GM18499 (cell line): ENCODE measurements around the gene CUL3.

Experiments used
- ATAC-seq: cut with Tn5 transposase; IDR thresholded peaks from one replicate; pipeline ENCODE4 v1.9.1; 2021; ENCODE audit warnings: moderate number of reproducible peaks; ENCODE audit not compliant: insufficient read depth, unreplicated experiment

The CUL3 gene

DNA sequence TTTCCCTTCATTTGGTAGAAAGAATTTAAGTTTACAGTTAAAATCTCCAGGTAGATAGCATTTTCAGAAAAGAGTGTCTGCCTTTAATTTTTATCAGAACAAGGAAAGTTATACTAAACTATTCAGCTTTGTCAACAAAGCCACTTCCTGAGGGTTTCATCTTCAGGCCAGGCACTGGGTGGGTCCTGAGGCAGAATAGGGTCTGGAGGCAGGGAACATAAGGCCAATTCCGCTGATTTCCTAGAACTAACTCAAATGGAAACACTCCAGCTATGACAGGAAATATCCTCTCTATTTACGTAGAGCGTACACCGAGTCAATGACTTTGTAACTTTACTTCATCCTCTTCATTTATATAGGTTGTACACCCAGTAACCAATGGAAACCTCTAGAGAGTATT, 150.5 kb downstream of the CUL3 start:
- ATAC-seq = no peak

DNA sequence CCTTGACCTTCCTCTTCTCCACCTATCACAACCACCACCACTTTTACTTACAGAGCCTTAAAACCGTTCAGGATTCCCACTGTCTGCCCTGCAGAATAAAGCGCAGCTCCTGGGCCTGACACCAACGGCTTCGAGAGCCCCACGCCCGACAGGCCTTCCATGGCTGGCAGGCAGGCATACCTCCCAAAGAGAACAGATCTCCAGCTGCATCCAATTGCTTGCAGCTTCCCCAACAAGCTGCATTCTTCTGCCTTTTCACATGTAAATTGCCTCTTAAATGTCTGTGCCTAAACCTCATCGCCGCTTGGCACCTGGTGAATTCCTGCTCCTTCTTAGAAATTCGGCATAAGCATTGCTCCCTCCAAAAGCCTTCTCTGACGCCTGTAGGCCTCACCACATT, 151.7 kb downstream of the CUL3 start:
- no peak for ATAC-seq

DNA sequence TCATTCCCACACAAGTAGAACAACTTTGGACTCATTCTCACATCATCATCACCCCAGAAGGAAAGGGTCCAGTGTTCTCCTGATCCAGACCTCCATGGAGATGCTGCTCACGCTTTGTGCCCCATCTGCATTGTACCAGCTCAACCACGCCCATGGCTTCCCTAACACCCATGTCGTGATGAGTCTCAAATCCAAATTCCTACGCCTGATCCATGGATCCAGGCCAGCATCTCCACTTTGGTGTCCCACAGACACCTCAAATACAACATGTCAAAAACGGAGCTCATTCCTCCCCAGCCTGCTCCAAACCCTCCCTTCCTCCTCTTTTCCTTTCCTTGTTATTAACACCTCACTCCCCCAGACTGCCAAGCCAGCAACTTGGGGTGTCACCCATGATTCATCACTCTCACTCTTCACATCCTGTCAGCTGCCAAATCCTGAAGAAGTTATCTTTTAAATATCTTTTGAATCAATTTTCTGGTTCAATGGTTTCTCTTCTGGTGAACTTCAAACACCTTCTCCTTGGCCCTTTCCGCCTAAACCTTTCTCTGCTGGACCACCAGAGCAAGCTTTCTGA, 153.1 kb downstream of the CUL3 start:
- no peak for ATAC-seq

DNA sequence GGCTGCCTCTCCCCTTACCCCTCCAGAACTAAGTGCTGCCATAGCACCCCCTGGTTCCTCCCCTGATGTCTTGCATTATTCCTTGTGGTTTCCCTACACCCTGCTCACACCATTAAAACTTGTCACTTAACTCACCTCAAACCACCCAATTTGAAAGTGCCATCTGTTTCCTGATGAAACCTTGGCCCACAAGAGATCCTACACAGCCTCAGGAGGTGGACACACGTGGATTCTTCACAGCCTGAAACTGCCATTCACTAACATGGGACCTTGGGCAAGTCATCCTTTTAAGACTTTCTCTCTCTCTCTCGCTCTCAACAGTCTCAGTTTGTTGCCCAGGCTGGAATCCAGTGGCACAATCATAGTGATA, 155.7 kb downstream of the CUL3 start:
- no peak for ATAC-seq

DNA sequence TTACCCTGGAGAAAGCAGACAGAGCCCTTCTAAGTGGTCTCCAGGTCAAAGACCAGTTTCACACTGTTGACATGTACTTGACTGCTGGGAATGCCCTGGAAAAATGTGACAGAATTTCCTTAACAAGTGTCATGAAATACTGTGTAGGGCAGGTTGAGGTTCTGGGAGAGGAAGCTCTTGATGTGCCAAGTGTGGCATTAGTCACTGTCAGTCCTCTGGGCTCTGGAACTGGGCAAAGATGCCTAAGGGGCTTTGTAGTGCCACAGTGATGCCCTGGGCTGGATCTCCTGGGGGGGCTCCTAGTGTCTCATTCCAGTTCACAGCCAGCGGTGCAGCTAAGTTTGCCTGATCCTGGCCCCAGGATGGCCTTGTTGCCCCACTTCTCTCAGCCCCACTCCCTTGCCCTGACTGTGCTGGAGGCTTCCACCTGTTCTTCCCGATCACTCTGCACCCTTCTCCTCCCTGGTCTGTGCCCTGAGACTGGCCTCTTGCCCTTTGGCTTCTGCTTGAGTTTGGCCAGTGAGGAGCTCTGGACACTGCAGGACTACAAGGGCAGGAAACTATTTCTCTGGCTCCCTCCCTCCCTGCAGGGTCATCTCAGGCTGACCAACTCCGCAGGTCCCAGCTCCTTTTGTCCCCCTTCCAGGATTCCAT, 156.2 kb downstream of the CUL3 start:
- ATAC-seq = no peak

DNA sequence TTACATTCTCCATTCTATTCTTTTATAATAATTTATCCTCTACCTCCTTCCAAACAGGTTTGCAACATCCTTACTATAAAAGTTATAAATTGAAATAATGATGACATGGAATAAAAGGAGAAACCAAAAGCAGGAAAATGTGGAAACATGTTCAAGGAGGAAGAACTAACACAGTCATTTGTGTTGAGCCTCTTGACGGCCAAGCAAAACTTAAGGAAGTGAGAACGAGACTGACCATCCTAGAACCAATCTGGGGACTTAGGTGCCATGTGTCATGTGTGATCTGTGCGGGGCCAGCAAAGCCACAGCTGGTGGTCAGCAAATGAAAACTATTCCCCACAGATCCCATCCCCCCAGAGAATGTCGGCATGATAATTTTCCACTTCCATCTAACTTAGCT, 157.7 kb downstream of the CUL3 start:
- ATAC-seq = no peak

DNA sequence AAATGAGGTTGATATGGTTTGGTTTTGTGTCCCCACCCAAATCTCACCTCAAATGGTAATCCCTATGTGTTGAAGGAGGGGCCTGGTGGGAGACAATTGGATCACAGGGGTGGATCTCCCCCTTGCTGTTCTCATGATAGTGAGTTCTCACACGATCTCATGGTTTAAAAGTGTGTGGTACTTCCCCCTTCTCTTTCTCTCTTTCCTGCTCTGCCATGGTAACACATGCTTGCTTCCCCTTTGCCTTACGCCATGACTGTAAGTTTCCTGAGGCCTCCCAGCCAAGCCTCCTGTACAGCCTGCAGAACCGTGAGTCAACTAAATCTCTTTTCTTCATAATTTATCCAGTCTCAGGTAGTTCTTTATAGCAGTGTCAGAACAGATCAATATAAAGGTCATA, 158.5 kb downstream of the CUL3 start:
- no peak for ATAC-seq

DNA sequence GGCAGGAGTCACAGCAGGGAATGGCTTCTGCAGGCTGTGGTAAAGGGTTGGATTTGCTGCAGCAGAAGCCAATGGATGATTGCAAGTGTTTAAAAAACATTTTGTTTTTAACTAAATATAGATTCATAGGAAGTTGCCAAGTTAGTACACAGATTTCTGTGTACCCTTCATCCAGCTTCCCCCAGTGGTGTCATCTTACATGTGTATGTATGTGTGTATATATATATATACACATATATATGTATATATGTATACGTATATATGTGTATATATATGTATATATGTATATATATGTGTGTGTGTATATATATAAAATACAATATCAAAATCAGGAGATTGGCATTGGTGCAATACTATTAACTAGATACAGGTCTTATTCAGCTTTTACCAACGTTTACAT, 164.1 kb downstream of the CUL3 start:
- no peak for ATAC-seq
